DOHH2 (cell line): ENCODE data around the gene SPHKAP.

Experiments used
- EZH2phosphoT487 ChIP-seq: fragments of 200-600 bp; sonication (generic); IDR thresholded peaks from 2 replicates; pipeline ENCODE4 v1.6.1; 2017; ENCODE audit warnings: borderline replicate concordance, mild to moderate bottlenecking, antibody characterized with exemption, low read length, moderate library complexity, mixed read lengths
- TF ChIP-seq, protein P1 (sequence below): fragments of 200-600 bp; sonication (generic); IDR thresholded peaks from one replicate; pipeline ENCODE4 v1.5.1; 2014; ENCODE audit warnings: antibody characterized with exemption, mild to moderate bottlenecking, low read depth, low read length; ENCODE audit not compliant: poor library complexity, severe bottlenecking

DNA sequence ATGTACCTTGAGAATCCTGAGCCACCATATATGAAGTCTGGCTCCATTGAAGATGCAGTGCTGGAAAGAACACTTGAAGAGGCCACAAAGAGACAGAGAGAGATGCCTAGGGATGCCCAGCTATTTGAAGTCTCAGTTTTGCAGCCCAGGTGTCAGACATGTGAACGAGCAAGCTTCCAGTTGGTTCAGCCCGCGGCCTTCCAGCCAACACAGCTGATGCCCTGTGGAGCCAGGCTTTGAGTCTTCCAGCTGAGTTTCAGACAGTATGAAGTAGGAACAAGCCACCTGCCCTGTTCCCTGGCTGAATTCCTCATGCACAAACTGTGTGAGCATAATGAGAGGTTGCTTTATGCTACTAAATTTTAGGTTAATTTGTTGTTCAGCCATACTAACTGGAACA lies 108.8 kb downstream of the SPHKAP start:
- TF ChIP-seq, protein P1, sequence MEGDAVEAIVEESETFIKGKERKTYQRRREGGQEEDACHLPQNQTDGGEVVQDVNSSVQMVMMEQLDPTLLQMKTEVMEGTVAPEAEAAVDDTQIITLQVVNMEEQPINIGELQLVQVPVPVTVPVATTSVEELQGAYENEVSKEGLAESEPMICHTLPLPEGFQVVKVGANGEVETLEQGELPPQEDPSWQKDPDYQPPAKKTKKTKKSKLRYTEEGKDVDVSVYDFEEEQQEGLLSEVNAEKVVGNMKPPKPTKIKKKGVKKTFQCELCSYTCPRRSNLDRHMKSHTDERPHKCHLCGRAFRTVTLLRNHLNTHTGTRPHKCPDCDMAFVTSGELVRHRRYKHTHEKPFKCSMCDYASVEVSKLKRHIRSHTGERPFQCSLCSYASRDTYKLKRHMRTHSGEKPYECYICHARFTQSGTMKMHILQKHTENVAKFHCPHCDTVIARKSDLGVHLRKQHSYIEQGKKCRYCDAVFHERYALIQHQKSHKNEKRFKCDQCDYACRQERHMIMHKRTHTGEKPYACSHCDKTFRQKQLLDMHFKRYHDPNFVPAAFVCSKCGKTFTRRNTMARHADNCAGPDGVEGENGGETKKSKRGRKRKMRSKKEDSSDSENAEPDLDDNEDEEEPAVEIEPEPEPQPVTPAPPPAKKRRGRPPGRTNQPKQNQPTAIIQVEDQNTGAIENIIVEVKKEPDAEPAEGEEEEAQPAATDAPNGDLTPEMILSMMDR: no peak
- TF ChIP-seq EZH2phosphoT487: no peak
